ENCODE data around the gene POU2F3. TPM values are rescaled to one million over a fixed set of nuclear protein-coding genes. Genes with fewer than 3 reads are reported as not detected.

POU2F3 gene
- total and polyA plus RNA-seq, 2 of the 4 experiments (the other 2 are of a cell fraction), result under 0.01 to 0.09 TPM

DNA sequence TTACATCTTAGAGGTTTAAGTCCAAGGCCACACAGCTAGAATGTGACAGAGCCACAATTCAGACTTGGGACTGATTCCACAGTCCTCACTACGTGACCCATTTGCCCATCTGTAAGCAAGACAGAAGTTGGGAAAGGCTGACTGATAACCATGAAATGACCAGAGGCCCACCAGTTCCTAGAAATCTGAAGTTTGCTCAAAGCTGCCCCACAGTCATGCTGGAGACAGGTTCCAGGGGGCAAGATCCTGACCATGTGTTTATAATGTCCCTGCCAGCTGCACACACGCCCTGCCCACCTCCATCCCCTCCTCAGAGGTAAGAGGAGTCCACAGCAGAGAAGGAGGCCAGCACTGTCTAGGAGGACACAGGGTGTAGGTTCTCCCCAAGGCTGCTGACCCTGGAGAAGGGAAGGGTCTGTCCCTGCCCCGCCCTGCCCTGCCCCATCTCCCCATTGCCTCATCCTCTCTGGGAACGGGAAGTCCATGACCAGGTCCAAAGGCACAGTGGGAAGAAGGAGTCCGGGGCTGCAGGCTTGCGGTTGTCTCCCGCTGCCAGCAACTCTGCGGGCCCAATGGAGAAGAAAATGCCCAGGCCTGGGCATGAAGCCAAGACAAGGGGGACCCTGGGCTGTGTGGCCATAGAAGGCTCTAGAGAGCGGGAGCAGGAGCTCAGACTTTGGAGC is 41.0 kb upstream of the POU2F3 start:
- H3K27ac ChIP-seq (ENCODE audit: insufficient read depth, low read length), result no peak overlapping the region
- intact Hi-C loops (cut with micrococcal nuclease) (no loop called here), dilution Hi-C loops (cut with HindIII; ENCODE audit: low sequenced_read_pairs, unreplicated experiment) (no loop called here), in situ Hi-C loops (cut with MboI; ENCODE audit: low sequenced_read_pairs) (no loop called here)
- H4K20me1 ChIP-seq (ENCODE audit: insufficient read depth, low read length), result no peaks in the 10 kb centered on the region
- H2BK120ac ChIP-seq (ENCODE audit: low read depth, low read length), result no peak overlapping the region
- H3K56ac ChIP-seq (ENCODE audit: extremely low read depth, insufficient read depth, low read length), result no peak overlapping the region
- 83% methylated on average over 1 of the region's 9 CpGs; no CpG with 5 or more reads in 1 of the 2 experiments for WGBS, 2 experiments (ENCODE audit: extremely low coverage in 2 of 2, insufficient read length in 1 of 2)
- no peak overlapping the region for H3K4me2 ChIP-seq (ENCODE audit: low read depth, low read length)
- H4K91ac ChIP-seq (ENCODE audit: insufficient read depth, low read depth, low read length), result no peak overlapping the region
- H3K9me3 ChIP-seq (ENCODE audit: control insufficient read depth, insufficient read depth, low read length), result no peaks in the 10 kb centered on the region
- no peak overlapping the region for H2BK15ac ChIP-seq (ENCODE audit: low read depth, low read length)
- H2AFZ ChIP-seq (replicated peaks; ENCODE audit: low read length, poor library complexity), result no peak overlapping the region
- H2AK9ac ChIP-seq (replicated peaks; ENCODE audit: low read depth, low read length, poor library complexity), result no peak overlapping the region
- H3K9me1 ChIP-seq (ENCODE audit: insufficient read depth, low read length), result no peaks in the 10 kb centered on the region
- no peak overlapping the region for H3K18ac ChIP-seq (ENCODE audit: low read depth, low read length)
- TF ChIP-seq USF2 (IDR thresholded peaks at IDR 0.05; ENCODE audit: low read depth, low read length) (no peak), CHD1 (IDR thresholded peaks at IDR 0.05; ENCODE audit: low read depth, low read length) (no peak), FOS (IDR thresholded peaks at IDR 0.05; ENCODE audit: low read depth, low read length) (no peak), RFX5 (IDR thresholded peaks at IDR 0.05; ENCODE audit: low read depth, low read length) (no peak)
- no peak overlapping the region for H2BK5ac ChIP-seq (ENCODE audit: low read depth, low read length, poor library complexity, severe bottlenecking)
- H3K27me3 ChIP-seq (ENCODE audit: control insufficient read depth, insufficient read depth, low read length), result peaks cover 49% of the 10 kb centered on the region
- no peak overlapping the region for H4K5ac ChIP-seq (ENCODE audit: low read depth, low read length)
- no peaks in the 10 kb centered on the region for H3K79me1 ChIP-seq (ENCODE audit: low read depth in 1 of 2, low read length in 2 of 2)
- H3K14ac ChIP-seq (replicated peaks; ENCODE audit: low read depth, low read length), result no peak overlapping the region
- no peak overlapping the region for H3K23ac ChIP-seq (ENCODE audit: low read depth, low read length)
- H3K36me3 ChIP-seq (ENCODE audit: control insufficient read depth, insufficient read depth, low read length), result no peaks in the 10 kb centered on the region
- H2BK20ac ChIP-seq (ENCODE audit: low read depth, low read length), result no peak overlapping the region
- no peak overlapping the region for H4K8ac ChIP-seq (ENCODE audit: low read depth in 2 of 2, low read length in 2 of 2)
- H3K4me1 ChIP-seq (ENCODE audit: control insufficient read depth, insufficient read depth, low read length), result no peaks in the 10 kb centered on the region
- DNase-seq (no peak), ATAC-seq (ENCODE audit: low read depth) (no peak)
- no peak overlapping the region for H3K4me3 ChIP-seq (ENCODE audit: insufficient read depth, low read depth, low read length)
- CTCF ChIA-PET, result no interaction called here
- H3K4ac ChIP-seq (ENCODE audit: low read depth, low read length), result no peak overlapping the region
- POLR2A ChIA-PET (ENCODE audit: unreplicated experiment), result no interaction called here
- no peak overlapping the region for H2AK5ac ChIP-seq (ENCODE audit: low read depth, low read length)
- BruUV-seq (replicated peaks), result no TSS peak
- H3K9ac ChIP-seq (ENCODE audit: low read depth, low read length), result no peak overlapping the region
